ENCODE results near the gene PHF5A.

DNA sequence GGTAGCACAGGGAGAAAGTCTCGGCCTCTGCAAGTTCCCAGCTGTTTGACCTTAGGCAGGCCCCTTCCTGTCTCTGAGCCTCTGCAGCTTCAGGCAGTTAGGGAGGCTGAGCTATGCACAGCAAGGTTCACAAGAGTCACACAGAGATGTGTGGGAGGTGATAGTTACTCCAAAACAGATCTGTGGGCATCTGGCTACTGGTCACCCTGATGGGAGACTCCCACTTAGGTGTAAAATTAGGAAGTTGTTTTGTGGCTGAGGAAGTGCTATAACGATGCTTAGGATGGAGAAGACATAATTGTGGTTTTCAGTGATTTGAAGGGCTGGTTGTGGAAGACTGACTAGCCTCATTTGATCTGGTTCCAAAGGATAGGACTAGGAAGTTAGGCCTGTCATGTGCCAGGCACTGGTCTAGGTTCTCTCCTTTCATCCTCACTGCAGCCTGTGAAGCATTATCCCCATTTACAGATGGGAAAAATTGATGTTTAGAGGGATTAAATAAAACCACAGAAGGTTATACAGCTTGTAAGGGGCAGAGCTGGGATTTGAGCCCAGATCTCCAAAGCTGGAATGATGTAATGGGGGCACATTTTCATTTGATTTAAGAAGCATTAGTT, 13.9 kb upstream of the PHF5A start:
- TF ChIP-seq POLR2A (IDR thresholded peaks at IDR 0.05; ENCODE audit: low read length) (no peak), GATA1 (IDR thresholded peaks at IDR 0.05; ENCODE audit: low read depth, low read length) (no peak)

Measured in erythroblast (primary cell).